HCT116 (cell line): Measurements from ENCODE around the gene FLT3. TPM values are rescaled to one million over a fixed set of nuclear protein-coding genes. Genes with fewer than 3 reads are reported as not detected.
"Not testable (repeated sequence)": the region's sequence is repeated elsewhere in the genome, so short reads cannot be mapped to it uniquely, and the experiment has no call there.

Source experiments
- ATAC-seq: fragments of 200-7000 bp; cut with Tn5 transposase; 2 replicates; pipeline ENCODE4 v1.9.1; 2020; ENCODE audit warnings: mild to moderate bottlenecking, moderate library complexity
- BruUV-seq: library from RNA; stranded (reverse); fragments of 400-500 nt; replicated peaks from 2 replicates; lab custom pipeline; 2021; lab: Mats Ljungman, UMichigan
- CTCF ChIA-PET: fragments of 300-600 bp; sonication (Branson Sonifier 250); formaldehyde crosslinking; loops from one replicate; lab custom pipeline; 2021; ENCODE audit warnings: antibody characterized with exemption; lab: Charles Lee
- POLR2A ChIA-PET: fragments of 300-600, 350-600 bp; sonication (Branson Sonifier 250); formaldehyde crosslinking; loops from one replicate; lab custom pipeline; 2021; ENCODE audit warnings: antibody characterized with exemption; lab: Charles Lee
- RAD21 ChIA-PET, 2 experiments: fragments of 300-600 bp; sonication (Branson Sonifier 250); formaldehyde crosslinking; loops; one replicate each; lab custom pipeline; 2023; ENCODE audit warnings: low total read pairs in 2 of 2; ENCODE audit not compliant: uncharacterized antibody in 2 of 2, unreplicated experiment in 2 of 2, low non-redundant PET in 1 of 2; lab: Charles Lee
- DNase-seq: peaks from one replicate; pipeline ENCODE4 v3.0.0-alpha.2; 2010; ENCODE audit warnings: low read depth, low spot score
- H2AFZ ChIP-seq: fragments of 200-600 bp; shearing (Covaris generic), sonication (generic); 2 replicates; pipeline ENCODE4 v1.6.1; 2017; ENCODE audit warnings: low read depth, mixed run types, mixed read lengths, antibody characterized with exemption, low read length; ENCODE audit not compliant: poor library complexity, severe bottlenecking
- H3K27ac ChIP-seq: 2 replicates; pipeline ENCODE4 v1.5.1; 2012; ENCODE audit warnings: low read depth, low read length
- H3K27me3 ChIP-seq: fragments of 200-600 bp; sonication (generic); 2 replicates; pipeline ENCODE4 v1.6.1; 2016; ENCODE audit warnings: mixed run types, low read length, mixed read lengths; ENCODE audit not compliant: insufficient read depth
- H3K36me3 ChIP-seq, 2 experiments: fragments of 200-500 bp in 1 of 2; fragments of 200-600 bp in 1 of 2; sonication (Bioruptor generic) in 1 of 2; sonication (generic) in 1 of 2; 2 replicates each; pipeline versions ENCODE4 v1.5.1 to v1.6.1; 2014 to 2016; ENCODE audit warnings: low read length in 2 of 2, inconsistent platforms in 1 of 2, mixed read lengths in 1 of 2, mixed run types in 1 of 2; ENCODE audit not compliant: insufficient read depth in 2 of 2, control insufficient read depth in 1 of 2
- H3K4me1 ChIP-seq, 2 experiments: fragments of 200-600 bp in 1 of 2; sonication (generic) in 1 of 2; 2 replicates each; pipeline versions ENCODE4 v1.5.1 to v1.6.1; 2012 to 2017; ENCODE audit warnings: low read length in 2 of 2, inconsistent platforms in 1 of 2, mild to moderate bottlenecking in 1 of 2, mixed read lengths in 1 of 2, mixed run types in 1 of 2, moderate library complexity in 1 of 2; ENCODE audit not compliant: insufficient read depth in 2 of 2, control insufficient read depth in 1 of 2
- H3K4me2 ChIP-seq: fragments of 200-600 bp; sonication (generic); 2 replicates; pipeline ENCODE4 v1.6.1; 2017; ENCODE audit warnings: mixed run types, low read length, mixed read lengths
- H3K4me3 ChIP-seq, 2 experiments: fragments of 200-600 bp in 1 of 2; sonication (generic) in 1 of 2; replicated peaks in 1 of 2; 2 replicates each; pipeline ENCODE4 v1.5.1; 2011 to 2016; ENCODE audit warnings: low read length in 2 of 2, control low read depth in 1 of 2, low read depth in 1 of 2, mild to moderate bottlenecking in 1 of 2, mixed read lengths in 1 of 2, mixed run types in 1 of 2
- H3K79me2 ChIP-seq: fragments of 200-600 bp; sonication (generic); 2 replicates; pipeline ENCODE4 v1.6.1; 2017; ENCODE audit warnings: mild to moderate bottlenecking, mixed run types, low read length, moderate library complexity, mixed read lengths; ENCODE audit not compliant: insufficient read depth
- H3K9ac ChIP-seq: fragments of 200-600 bp; sonication (generic); 2 replicates; pipeline ENCODE4 v1.6.1; 2016; ENCODE audit warnings: low read length, mixed read lengths
- H3K9me2 ChIP-seq: fragments of 200-600 bp; sonication (generic), shearing (Covaris generic); 2 replicates; pipeline ENCODE4 v1.6.1; 2017; ENCODE audit warnings: mixed run types, mild to moderate bottlenecking, moderate library complexity; ENCODE audit not compliant: insufficient read depth
- H3K9me3 ChIP-seq, 2 experiments: fragments of 200-500 bp in 1 of 2; fragments of 200-600 bp in 1 of 2; sonication (Bioruptor generic) in 1 of 2; sonication (generic) in 1 of 2; 2 replicates each; pipeline ENCODE4 v1.6.1; 2014 to 2017; ENCODE audit warnings: low read length in 2 of 2, mixed read lengths in 2 of 2, inconsistent platforms in 1 of 2, low read depth in 1 of 2, mild to moderate bottlenecking in 1 of 2, mixed run types in 1 of 2, moderate library complexity in 1 of 2; ENCODE audit not compliant: control insufficient read depth in 1 of 2, insufficient read depth in 1 of 2
- H4K20me1 ChIP-seq: fragments of 200-600 bp; sonication (generic), shearing (Covaris generic); 2 replicates; pipeline ENCODE4 v1.6.1; 2017; ENCODE audit warnings: mixed run types, mild to moderate bottlenecking, moderate library complexity; ENCODE audit not compliant: insufficient read depth
- ELF1 ChIP-seq: IDR thresholded peaks from 2 replicates; pipeline ENCODE4 v1.6.1; 2012; ENCODE audit warnings: low read depth, borderline replicate concordance
- EZH2 ChIP-seq: fragments of 200-600 bp; sonication (generic); IDR thresholded peaks from 2 replicates; pipeline ENCODE4 v1.6.1; 2017; ENCODE audit warnings: antibody characterized with exemption, mixed run types
- POLR2A ChIP-seq: IDR thresholded peaks from 2 replicates; pipeline ENCODE4 v1.7.0; 2011; ENCODE audit warnings: borderline replicate concordance; ENCODE audit not compliant: insufficient read depth, insufficient read length; ENCODE audit errors: extremely low read depth
- SIN3A ChIP-seq: IDR thresholded peaks from 2 replicates; pipeline ENCODE4 v1.6.1; 2012; ENCODE audit warnings: low read depth
- SRF ChIP-seq: IDR thresholded peaks from 2 replicates; pipeline ENCODE4 v1.6.1; 2012; ENCODE audit warnings: low read depth
- ZNF274 ChIP-seq: fragments of 200-500 bp; sonication (Bioruptor generic); IDR thresholded peaks from 2 replicates; pipeline ENCODE4 v1.6.1; 2014; ENCODE audit warnings: mild to moderate bottlenecking, low read depth, low read length, inconsistent platforms
- intact Hi-C: fragments of 100-400 bp; cut with micrococcal nuclease; formaldehyde crosslinking; loops from 2 replicates; pipeline ENCODE4 v1.10.0; 2022
- total RNA-seq: library from RNA; stranded (reverse); gene quantifications from one replicate; pipeline ENCODE4 v1.2.1, GENCODE V29; 2021; ENCODE audit not compliant: unreplicated experiment

The FLT3 gene
- total RNA-seq, 1 experiment from 2014 or later, result 0.17 TPM

DNA sequence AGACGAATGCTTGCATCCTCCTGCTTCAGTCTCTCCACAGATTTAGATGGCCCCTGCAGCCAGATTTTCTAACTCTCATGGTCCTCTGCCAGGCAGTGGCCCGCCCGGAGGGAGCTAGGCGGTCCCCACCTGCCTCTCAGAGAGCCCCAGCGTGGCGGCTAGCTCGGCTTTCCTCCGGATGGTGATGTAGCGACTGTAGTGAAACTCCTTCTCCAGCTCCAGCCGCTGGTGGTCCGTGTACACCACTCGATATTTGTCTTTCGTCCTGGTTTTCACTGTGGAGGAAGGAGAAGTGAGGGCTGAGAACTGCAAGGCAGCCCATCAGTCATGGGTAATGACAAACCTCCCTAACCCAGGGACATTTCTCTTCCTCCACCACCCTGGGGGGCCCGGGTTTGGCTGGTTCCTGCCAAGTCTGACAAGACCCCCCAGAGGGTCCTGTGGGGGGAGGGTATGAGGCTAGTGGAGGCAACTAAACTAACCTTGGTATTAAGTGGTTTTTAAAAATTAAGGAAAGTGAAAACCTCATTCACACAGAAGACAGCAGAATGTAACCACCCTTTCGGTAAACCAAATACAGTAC, 135.5 kb downstream of the FLT3 start:
- no peak for DNase-seq
- ChIA-PET RAD21 (no interaction called here), POLR2A (no interaction called here), CTCF (interaction anchor here (1.9 to 2.1 kb wide), 2 partner anchors 11 to 138 kb away, joined by 5 to 7 read pairs; no protein-coding TSS in a partner anchor)
- TF ChIP-seq ELF1, result no peak
- TF ChIP-seq SRF, result no peak
- TF ChIP-seq EZH2, result no peak
- no peak for TF ChIP-seq ZNF274
- no peak for TF ChIP-seq SIN3A
- TF ChIP-seq POLR2A, result no peak
- Histone ChIP-seq H3K9me2 (no peaks in the 10 kb centered on the region), H3K4me2 (no peak overlapping the region), H4K20me1 (no peaks in the 10 kb centered on the region), H2AFZ (no peak overlapping the region), H3K36me3 (peaks cover 0 to 4% of the 10 kb centered on the region in 2 experiments; a peak in 1 of 4 replicates), H3K79me2 (peaks cover 40% of the 10 kb centered on the region), H3K9me3 (no peaks in the 10 kb centered on the region), H3K4me3 (no peak overlapping the region), H3K9ac (no peak overlapping the region), H3K27ac (no peak overlapping the region), H3K4me1 (peaks cover 6 to 23% of the 10 kb centered on the region in 2 experiments; a peak in 3 of 4 replicates), H3K27me3 (no peaks in the 10 kb centered on the region)
- ATAC-seq, result no peak
- intact Hi-C loops, result loop anchor here (5.0 kb wide), 1 partner anchor 583 kb away; no protein-coding TSS in a partner anchor
- BruUV-seq, result no TSS peak

DNA sequence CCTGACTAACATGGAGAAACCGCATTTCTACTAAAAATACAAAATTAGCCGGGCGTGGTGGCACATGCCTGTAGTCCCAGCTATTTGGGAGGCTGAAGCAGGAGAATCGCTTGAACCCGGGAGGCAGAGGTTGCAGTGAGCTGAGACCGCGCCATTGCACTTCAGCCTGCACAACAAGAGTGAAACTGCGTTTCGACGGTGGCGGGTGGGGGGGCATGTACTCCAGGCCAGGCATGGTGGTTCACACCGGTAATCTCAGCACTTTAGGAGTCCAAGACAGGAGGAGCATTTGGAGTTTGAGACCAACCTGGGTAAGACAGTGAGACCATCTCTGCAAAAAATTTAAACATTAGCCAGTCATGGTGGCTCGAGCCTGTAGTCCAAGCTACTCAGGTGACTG, 136.2 kb downstream of the FLT3 start:
- H3K4me2 ChIP-seq, H3K9me3 ChIP-seq, H2AFZ ChIP-seq, H3K27ac ChIP-seq, intact Hi-C loops, H3K9me2 ChIP-seq, H3K36me3 ChIP-seq, H3K9ac ChIP-seq, ATAC-seq, BruUV-seq, POLR2A ChIA-PET, DNase-seq, H3K4me3 ChIP-seq, H3K27me3 ChIP-seq, RAD21 ChIA-PET, H4K20me1 ChIP-seq: not testable (repeated sequence)
- CTCF ChIA-PET, result interaction anchor here (1.9 to 2.1 kb wide), 2 partner anchors 10 to 138 kb away, joined by 5 to 7 read pairs; no protein-coding TSS in a partner anchor
- Histone ChIP-seq H3K79me2 (peaks cover 40% of the 10 kb centered on the region), H3K4me1 (peaks cover 6 to 17% of the 10 kb centered on the region in 2 experiments; a peak in 3 of 4 replicates)
